GM13976 (cell line): Measurements from ENCODE around the gene ACSF2.

Experiments used
- DNase-seq: peaks from one replicate; pipeline ENCODE4 v3.0.0; 2012; ENCODE audit warnings: low spot score
- CTCF ChIP-seq: IDR thresholded peaks from 2 replicates; pipeline ENCODE4 v1.5.1; 2012; ENCODE audit warnings: borderline replicate concordance, mild to moderate bottlenecking; ENCODE audit not compliant: insufficient read depth; ENCODE audit errors: extremely low read depth, missing control alignments, control extremely low read depth
- in situ Hi-C: fragments of 300-500 bp; cut with MboI; formaldehyde crosslinking; loops from one replicate; pipeline ENCODE4 v1.12.0; 2022; ENCODE audit warnings: low sequenced_read_pairs, mixed read lengths, inconsistent platforms; ENCODE audit not compliant: unreplicated experiment

The ACSF2 gene

DNA sequence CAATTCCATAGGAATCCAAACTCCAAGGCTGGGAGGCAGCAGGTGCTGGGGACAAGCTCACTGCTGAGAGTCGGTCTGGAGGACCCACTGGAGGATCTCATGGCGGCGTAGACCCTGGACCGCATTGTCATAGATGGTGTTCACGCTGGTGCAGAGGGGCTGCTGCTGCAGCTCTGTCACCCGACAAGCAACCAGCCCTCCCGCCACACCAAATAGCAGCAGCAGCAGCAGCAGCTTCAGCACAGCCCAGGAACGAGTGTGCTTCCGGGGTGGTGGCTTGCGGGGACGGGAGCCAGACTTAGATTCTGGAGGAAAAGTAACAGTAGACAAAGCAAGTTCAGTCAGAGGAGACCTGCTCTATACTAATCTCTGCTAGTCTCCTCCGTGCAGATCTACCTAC lies 43.1 kb upstream of the ACSF2 start:
- in situ Hi-C loops = no loop called here
- no peak for TF ChIP-seq CTCF
- no peak for DNase-seq

GRCh38 chr17:50386510-50386909 lies 39.5 kb upstream of the ACSF2 start:
- no peak for TF ChIP-seq CTCF
- DNase-seq = no peak
- in situ Hi-C loops = no loop called here

DNA sequence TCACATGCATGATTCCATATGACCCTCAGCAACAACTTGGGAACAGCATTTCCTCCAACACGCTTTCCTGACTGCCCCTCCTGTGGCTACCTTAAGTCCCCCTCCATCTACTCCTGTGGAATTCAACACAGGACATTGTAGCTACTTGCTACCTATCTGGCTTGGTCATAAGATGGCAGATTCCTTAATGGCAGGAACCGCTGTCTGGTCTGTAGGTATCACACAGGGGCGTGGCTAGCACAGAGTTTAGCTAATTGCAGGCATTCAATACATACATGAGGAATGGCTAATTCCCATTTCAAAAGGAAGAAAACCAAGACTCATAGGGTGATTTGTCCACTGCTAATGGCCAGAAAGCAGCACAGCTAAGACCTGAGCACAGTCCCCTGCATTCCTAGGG lies 37.3 kb upstream of the ACSF2 start:
- no peak for DNase-seq

DNA sequence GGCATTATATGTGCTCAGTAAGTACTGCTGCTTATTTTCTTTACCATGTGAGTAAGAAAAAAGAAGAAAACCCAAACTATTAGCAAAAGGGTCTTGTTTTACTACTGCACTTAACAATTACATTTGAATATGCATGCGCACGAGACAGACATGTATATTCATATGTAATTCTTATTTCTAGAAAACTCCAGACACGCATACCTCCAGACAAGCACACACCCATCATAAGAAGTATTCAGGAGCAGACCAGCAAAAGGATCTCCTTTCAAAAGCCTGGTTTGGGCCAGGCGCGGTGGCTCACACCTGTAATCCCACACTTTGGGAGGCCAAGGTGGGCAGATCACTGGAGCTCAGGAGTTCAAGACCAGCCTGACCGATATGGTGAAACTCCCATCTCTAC lies 36.5 kb upstream of the ACSF2 start:
- TF ChIP-seq CTCF = no peak
- in situ Hi-C loops = no loop called here
- DNase-seq = no peak

More for the DNA sequence above, 37.3 kb upstream of the ACSF2 start:
- in situ Hi-C loops = no loop called here
- no peak for TF ChIP-seq CTCF

DNA sequence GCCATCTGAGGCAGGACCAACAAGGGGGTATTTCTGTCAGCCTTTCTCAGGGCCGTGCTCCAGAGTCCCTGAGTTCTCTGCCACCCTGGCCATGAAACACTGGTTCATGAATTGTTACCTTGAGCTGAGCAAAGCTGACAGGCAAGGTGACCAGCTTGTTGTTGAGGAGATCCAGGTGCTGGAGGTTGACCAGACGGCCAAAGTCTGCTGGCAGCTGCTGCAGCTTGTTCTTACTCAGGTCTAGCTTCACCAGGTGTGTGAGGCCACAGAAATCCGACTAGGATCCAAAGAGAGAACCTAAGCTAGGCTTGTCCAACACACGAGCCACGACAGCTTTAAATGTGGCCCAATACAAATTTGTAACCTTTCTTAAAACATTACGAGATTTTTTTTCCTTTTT lies 33.4 kb upstream of the ACSF2 start:
- no peak for TF ChIP-seq CTCF
- in situ Hi-C loops = no loop called here
- no peak for DNase-seq

- DNase-seq = no peak
- in situ Hi-C loops = no loop called here
- no peak for TF ChIP-seq CTCF
Observed at GRCh38 chr17:50393700-50394099, 32.3 kb upstream of the ACSF2 start.

GRCh38 chr17:50394711-50395110 lies 31.3 kb upstream of the ACSF2 start:
- TF ChIP-seq CTCF = no peak
- in situ Hi-C loops = no loop called here

More at GRCh38 chr17:50394711-50395110, 31.3 kb upstream of the ACSF2 start:
- no peak for DNase-seq
